COLO668 (cell line): Measurements from ENCODE around the gene RNFT2.

ENCODE experiments used
- DNase-seq: peaks from one replicate; lab custom pipeline; 2025; ENCODE audit not compliant: unreplicated experiment; lab: John Stamatoyannopoulos, UW

RNFT2 gene

GRCh38 chr12:116896411-116896924 is 158.4 kb downstream of the RNFT2 start:
- DNase-seq = no peak

GRCh38 chr12:116897476-116897875 is 159.4 kb downstream of the RNFT2 start:
- DNase-seq = no peak

- DNase-seq = no peak
Observed at GRCh38 chr12:116898669-116899068, 160.6 kb downstream of the RNFT2 start.

GRCh38 chr12:116901612-116902011 is 163.5 kb downstream of the RNFT2 start:
- DNase-seq = no peak
